GM19035 (cell line): ENCODE measurements around the gene ASS1.

Experiments
- ATAC-seq: cut with Tn5 transposase; IDR thresholded peaks from one replicate; pipeline ENCODE4 v1.9.1; 2021; ENCODE audit not compliant: unreplicated experiment

ASS1 gene

GRCh38 chr9:130493021-130493420, 48.3 kb downstream of the ASS1 start:
- no peak for ATAC-seq

DNA sequence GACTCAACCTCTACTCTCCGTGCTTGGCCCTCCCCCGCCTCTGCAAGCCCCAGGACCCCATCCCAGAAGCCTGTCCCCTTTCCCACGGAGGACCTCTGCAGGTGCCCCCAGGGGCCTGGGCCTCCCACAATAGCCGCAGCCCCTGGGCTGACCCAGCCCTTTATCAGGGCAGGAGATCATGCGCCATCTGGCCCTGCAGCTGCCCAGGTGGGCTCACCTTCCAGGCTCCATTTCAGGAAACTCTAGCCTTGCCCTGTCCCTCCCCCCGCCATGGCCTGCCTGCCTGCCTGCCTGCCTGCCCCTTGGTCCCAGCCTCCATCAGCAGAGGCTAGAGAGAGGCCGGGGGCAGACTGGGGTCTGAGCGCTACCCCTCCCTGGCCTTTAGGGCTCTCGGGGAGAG, 48.7 kb downstream of the ASS1 start:
- no peak for ATAC-seq

DNA sequence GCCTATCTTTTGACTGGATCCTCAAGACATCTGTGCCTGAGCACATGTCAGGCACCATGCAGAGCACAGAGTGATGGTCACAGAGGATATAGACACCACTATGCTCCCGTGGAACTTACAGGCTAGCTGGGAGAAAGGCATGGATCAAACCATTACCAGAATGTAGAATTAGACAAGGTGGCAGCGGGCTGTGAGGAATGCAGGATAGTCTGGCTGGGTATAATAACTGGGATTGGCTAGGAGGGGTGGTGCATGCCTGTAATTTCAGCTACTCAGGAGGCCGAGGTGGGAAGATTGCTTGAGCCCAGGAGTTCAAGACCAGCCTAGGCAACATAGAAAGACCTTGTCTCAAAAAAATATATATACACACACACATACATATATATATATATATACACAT, 50.3 kb downstream of the ASS1 start:
- ATAC-seq = no peak

- no peak for ATAC-seq
Measured at GRCh38 chr9:130497139-130497538, 52.4 kb downstream of the ASS1 start.

DNA sequence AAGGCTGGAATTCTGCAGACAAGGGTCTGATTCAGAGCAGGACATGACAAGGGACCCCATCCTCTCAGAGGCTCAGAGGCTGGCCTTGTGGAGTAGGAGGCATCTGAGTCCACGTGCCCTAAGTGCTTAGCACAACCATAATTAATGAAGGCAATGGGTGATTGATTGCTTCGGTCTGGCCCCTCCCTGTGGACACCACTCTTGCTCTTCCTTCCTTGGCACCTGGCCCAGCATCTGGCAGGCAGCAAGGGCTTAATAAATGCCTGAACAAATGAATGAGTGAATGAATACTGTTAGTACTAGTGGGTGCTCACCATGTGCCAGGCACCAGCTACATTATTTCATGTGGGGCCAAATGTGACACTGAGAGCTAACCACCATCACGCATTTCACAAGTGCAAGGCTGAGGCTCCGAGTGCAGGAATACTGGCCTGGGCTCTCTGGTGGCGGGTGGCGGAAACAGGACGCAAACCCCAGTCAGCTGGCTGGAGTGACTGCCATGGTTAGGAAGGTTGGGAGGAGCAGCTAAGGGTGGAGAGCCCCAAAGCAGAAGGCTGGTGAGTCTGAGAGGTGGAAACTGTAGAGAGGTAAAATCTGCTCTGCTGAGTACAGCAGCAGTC, 53.6 kb downstream of the ASS1 start:
- ATAC-seq = no peak

DNA sequence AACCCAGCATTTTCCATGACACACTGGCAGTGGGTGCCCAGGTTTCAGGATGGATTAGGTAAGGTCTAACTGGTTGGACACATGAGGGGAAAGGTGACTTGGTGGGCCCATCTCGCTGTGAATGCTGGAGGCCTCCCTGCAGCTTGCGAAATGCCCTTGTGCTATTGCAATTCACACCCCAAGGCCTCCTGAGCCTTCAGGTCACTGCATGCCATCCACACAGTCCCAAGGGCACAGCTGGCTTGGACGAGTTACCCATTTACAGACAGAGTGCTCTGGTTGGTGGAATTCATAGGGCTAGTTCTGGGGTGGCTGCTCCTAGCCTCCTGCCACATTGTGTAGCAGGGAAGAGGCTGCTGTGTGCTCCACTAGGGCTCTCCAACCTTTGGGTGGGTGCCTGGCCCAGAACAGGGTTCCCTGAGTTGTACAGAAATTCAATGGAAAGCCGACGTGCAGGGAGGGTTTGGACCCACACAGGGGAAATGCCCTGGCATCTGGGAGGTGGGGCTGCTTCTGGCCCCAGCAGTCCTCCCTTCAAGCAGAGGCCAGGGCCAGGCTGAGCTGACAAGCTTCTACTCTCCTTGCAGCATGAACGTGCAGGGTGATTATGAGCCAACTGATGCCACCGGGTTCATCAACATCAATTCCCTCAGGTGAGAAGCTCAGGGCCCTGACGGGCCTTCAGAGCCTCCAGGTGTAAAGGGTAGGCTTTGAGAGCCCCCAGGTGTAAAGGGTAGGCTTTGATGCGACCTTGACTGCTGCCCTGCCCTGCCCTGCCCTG, 54.3 kb downstream of the ASS1 start:
- no peak for ATAC-seq

- no peak for ATAC-seq
Measured at GRCh38 chr9:130499804-130500263, 55.1 kb downstream of the ASS1 start.

DNA sequence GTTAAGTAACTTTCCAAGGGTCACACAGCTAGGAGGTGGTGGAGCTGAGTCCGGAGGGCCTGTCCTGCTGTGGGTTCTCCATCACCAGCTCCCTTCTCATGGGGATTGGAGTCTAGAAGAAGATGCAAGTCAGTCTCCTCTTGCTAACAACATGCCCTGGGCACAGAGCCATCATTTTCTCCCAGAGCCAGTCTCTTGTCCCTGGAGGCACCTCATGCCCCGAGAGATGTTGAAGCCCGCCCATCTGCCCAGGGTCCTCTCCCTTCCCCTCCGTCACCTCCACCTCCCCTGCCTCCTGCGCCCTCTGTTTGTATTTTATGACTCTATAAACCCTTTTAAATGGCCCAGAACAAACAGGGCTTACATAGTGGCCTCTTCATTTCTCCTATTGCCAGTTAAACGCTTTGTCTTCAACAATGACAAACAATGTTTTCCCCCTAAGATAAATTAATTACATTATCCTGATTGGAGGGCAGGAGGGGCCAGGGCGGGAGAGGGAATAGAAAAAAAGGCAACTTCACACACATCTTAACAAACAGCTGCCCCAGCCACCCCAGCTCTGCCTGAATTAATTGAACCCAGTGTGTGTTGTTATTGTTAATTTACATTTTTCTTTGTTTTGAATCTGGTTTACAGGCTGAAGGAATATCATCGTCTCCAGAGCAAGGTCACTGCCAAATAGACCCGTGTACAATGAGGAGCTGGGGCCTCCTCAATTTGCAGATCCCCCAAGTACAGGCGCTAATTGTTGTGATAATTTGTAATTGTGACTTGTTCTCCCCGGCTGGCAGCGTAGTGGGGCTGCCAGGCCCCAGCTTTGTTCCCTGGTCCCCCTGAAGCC, 55.8 kb downstream of the ASS1 start:
- no peak for ATAC-seq

DNA sequence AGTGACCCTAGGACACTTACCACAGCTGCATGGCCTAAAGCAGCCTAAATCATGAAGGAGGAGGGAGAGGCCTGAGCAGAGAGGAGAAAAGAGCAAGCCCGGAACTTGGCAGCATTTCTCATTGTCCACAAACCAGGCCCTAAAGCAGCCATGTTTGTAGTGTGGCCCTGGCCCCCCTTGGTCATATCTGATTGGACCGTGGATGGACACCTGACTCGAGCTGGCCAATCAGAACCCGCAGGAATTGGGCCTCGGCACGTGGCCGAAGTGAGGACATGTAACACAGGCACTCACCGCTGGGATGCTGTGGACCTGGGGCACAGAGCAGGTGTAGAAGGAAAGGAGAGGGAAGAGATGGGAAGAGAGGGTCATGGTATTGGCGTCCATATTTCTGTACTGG, 56.9 kb downstream of the ASS1 start:
- ATAC-seq = no peak

GRCh38 chr9:130508218-130508617, 63.5 kb downstream of the ASS1 start:
- no peak for ATAC-seq

GRCh38 chr9:130512199-130512598, 67.4 kb downstream of the ASS1 start:
- no peak for ATAC-seq

DNA sequence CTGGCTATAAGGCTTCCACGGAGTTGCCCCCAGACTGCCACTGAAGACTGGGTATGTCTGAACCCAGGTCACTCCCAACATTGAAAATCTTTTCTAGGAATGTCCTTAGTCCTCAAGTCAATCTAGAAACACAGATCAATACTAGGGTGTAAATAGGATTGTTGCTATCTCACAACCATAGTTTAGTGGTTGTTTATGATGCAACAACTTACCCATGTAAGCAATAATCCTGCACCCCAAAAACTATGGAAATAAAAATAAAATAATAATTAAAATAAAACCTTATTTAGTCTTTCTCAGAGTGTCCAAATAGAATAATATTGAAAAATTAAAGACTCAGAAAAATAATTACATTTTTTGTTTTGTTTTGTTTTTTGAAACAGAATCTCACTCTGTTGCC, 68.3 kb downstream of the ASS1 start:
- ATAC-seq = no peak

GRCh38 chr9:130518233-130518632, 73.5 kb downstream of the ASS1 start:
- ATAC-seq = no peak

DNA sequence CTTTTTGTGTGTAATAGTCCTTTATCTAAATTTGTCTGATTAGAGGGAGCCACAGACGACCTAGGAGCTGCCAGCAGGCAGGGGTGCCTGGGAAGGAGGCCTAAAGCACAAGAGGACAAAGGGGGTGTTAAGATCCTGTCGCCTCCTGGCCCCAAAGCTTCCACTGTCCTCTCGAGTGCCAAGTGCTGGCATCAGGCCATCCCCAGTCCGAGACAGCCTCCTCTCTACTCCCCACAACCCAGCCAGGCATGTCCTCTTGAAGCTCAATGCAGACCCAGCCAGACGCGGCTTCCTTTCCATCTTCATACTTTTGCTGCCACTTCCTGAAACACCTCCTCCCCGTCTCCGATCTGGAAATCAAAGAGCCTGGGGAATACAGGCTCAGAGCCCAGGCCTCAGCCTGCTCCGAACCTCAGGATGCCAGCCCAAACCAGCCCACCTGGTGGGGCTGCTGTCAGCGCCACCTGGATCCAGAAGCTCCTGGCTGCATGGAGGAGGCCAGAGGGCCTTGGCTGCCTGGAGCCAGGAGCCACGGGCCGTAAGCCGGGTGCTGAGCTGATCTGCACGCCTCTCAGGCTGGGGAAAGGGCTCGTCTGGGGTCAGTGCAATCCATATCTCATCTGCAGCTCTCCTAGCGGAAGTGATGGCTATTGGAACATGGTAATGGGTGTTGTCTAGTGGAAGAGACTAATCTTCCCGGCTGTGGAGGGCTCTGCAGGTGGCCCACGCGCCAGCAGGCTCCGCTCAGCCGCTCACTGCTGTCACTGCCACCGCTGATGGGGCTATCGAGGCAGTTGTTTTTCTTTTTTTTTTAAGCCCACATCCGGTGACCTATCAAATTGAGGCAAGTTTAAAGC, 74.4 kb downstream of the ASS1 start:
- ATAC-seq = no peak

DNA sequence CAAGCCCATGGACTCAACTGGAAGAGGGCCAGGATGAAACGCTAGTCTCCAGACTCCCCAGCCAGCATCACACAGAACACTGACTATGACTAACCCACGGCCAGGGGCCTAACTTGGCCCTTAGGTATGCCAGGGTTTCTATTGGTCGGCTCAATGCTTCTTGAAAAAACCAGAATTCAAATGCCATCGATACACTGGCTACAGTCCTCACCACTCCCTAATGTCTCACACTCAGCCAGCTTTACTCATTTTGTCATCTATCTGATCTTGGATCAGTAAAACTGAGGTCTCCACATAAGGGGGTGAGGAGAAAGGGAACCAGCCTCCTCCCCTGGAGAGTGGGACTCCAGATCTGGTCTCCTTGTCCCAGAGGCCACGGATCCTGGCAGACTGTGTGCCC, 75.2 kb downstream of the ASS1 start:
- ATAC-seq = no peak

- no peak for ATAC-seq
Measured at GRCh38 chr9:130521715-130522114, 77.0 kb downstream of the ASS1 start.

DNA sequence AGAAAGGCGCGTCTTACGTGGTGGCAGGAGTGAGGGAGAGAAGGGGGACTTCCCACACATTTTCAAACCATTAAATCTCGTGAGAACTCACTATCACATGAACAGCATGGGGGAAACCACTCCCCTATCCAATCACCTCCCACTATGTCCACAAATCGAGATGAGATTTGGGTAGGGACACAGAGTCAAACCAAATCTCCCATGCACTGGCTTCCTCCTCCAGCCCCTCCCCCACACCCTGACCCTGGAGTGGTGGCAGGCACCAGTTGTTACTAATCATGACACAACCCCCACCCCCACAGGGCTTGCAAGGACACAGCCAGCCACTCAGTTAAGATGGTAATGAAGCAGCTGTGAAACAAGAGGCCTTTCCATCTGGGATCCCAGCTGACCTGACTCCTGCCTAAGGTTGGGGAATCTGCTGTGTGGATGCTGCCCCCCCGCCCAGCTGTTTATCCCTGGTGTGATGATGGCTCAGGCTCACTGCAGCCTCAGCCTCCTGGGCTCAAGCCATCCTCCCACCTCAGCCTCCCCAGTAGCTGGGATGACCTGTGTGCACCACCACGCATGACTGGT, 77.6 kb downstream of the ASS1 start:
- ATAC-seq = no peak

- ATAC-seq = no peak
Measured at GRCh38 chr9:130523921-130524320, 79.2 kb downstream of the ASS1 start.

GRCh38 chr9:130526193-130526853, 81.6 kb downstream of the ASS1 start:
- ATAC-seq = no peak
